GM12878 (cell line): Measurements from ENCODE around the gene FBXO4. TPM values are rescaled to one million over a fixed set of nuclear protein-coding genes. Genes with fewer than 3 reads are reported as not detected.

ENCODE experiments used
- ASH2L ChIP-seq: fragments of 300-600, 200-600 bp; sonication (generic); IDR thresholded peaks from 2 replicates; pipeline ENCODE4 v1.6.1; 2017; ENCODE audit warnings: low read depth, mild to moderate bottlenecking, borderline replicate concordance
- BHLHE40 ChIP-seq, 2 experiments: fragments of 450-650 bp in 1 of 2; IDR thresholded peaks; 2 replicates each; pipeline ENCODE4 v1.6.1; 2011 to 2017; ENCODE audit warnings: low read depth in 2 of 2, borderline replicate concordance in 1 of 2, improper control_type of control experiment in 1 of 2, low read length in 1 of 2, mild to moderate bottlenecking in 1 of 2
- BRCA1 ChIP-seq: IDR thresholded peaks from 2 replicates; pipeline ENCODE4 v1.6.1; 2011; ENCODE audit warnings: low read depth, low read length, improper control_type of control experiment
- CREM ChIP-seq: IDR thresholded peaks from 2 replicates; pipeline ENCODE4 v1.6.1; 2014; ENCODE audit warnings: antibody characterized with exemption, low read depth
- DPF2 ChIP-seq: fragments of 450-650 bp; IDR thresholded peaks from 2 replicates; pipeline ENCODE4 v1.6.1; 2017; ENCODE audit warnings: mild to moderate bottlenecking
- ESRRA ChIP-seq: IDR thresholded peaks from 2 replicates; pipeline ENCODE4 v1.6.1; 2012; ENCODE audit warnings: mild to moderate bottlenecking, low read length, improper control_type of control experiment
- FOXK2 ChIP-seq: fragments of 450-650 bp; IDR thresholded peaks from 2 replicates; pipeline ENCODE4 v1.6.1; 2017; ENCODE audit warnings: mild to moderate bottlenecking, moderate library complexity
- LARP7 ChIP-seq: fragments of 450-650 bp; IDR thresholded peaks from 2 replicates; pipeline ENCODE4 v1.6.1; 2017; ENCODE audit warnings: mild to moderate bottlenecking
- MTA3 ChIP-seq: IDR thresholded peaks from 2 replicates; pipeline ENCODE4 v1.6.1; 2012; ENCODE audit warnings: low read length, inconsistent platforms, borderline replicate concordance
- NRF1 ChIP-seq: conservative IDR thresholded peaks from 2 replicates; pipeline ENCODE4 v1.6.1; 2011; ENCODE audit warnings: mild to moderate bottlenecking, low read depth, low read length, improper control_type of control experiment
- POLR2A ChIP-seq: IDR thresholded peaks from 2 replicates; pipeline ENCODE4 v1.6.1; 2011; ENCODE audit warnings: low read depth, mild to moderate bottlenecking, low read length
- SIN3A ChIP-seq: IDR thresholded peaks from 2 replicates; pipeline ENCODE4 v1.6.1; 2012; ENCODE audit warnings: low read depth, low read length, improper control_type of control experiment
- SMAD5 ChIP-seq: IDR thresholded peaks from 2 replicates; pipeline ENCODE4 v1.6.1; 2016; ENCODE audit warnings: antibody characterized with exemption, low read depth
- SMARCA5 ChIP-seq: fragments of 450-650 bp; IDR thresholded peaks from 2 replicates; pipeline ENCODE4 v1.6.1; 2017; ENCODE audit warnings: mild to moderate bottlenecking
- TAF1 ChIP-seq: IDR thresholded peaks from 2 replicates; pipeline ENCODE4 v1.6.1; 2011; ENCODE audit warnings: mild to moderate bottlenecking, low read depth, low read length, borderline replicate concordance
- polyA plus RNA-seq, 11 experiments: library from polyadenylated mRNA; depleted of rRNA in 4 of 11; unstranded in 6 of 11; stranded (reverse) in 5 of 11; fragments of >200 nt; fragmentation: Nextera tagmentation in 4 of 11; fragmentation: Illumina TruSeq in 1 of 11; extraction: Ambion mirVana in 4 of 11; extraction: Trizol in 1 of 11; gene quantifications; 1 replicate in 1 of 11; 2 replicates in 10 of 11; pipeline versions ENCODE4 v1.2.1 to v1.2.3, GENCODE V29; 2011 to 2016; ENCODE audit warnings: inconsistent platforms in 2 of 11, missing spikeins in 2 of 11, low read depth in 1 of 11
- total RNA-seq, 4 experiments: library from RNA; depleted of rRNA in 3 of 4; stranded (reverse); fragments of >200 nt in 3 of 4; fragmentation: Illumina TruSeq in 1 of 4; extraction: Trizol in 1 of 4; gene quantifications; 2 replicates each; pipeline versions ENCODE4 v1.2.1 to v1.2.3, GENCODE V29; 2013 to 2021
- TF ChIP-seq, protein P1 (sequence below): IDR thresholded peaks from 2 replicates; pipeline ENCODE4 v1.6.1; 2011; ENCODE audit warnings: mild to moderate bottlenecking, low read depth, low read length, moderate library complexity; ENCODE audit not compliant: insufficient replicate concordance
- TF ChIP-seq, protein P2 (sequence below): fragments of 450-650 bp; IDR thresholded peaks from 2 replicates; pipeline ENCODE4 v1.6.1; 2018; ENCODE audit warnings: mild to moderate bottlenecking, low read depth, moderate library complexity; ENCODE audit not compliant: partially characterized antibody
- TF ChIP-seq, protein P3 (sequence below): IDR thresholded peaks from 2 replicates; pipeline ENCODE4 v1.6.1; 2011; ENCODE audit warnings: borderline replicate concordance, low read depth, mild to moderate bottlenecking, moderate library complexity, low read length; ENCODE audit not compliant: insufficient read depth, poor library complexity, severe bottlenecking
- TF ChIP-seq, protein P4 (sequence below): IDR thresholded peaks from 2 replicates; pipeline ENCODE4 v1.6.1; 2012; ENCODE audit warnings: low read depth, low read length, improper control_type of control experiment
- TF ChIP-seq, protein P5 (sequence below): fragments of 450-650 bp; IDR thresholded peaks from 2 replicates; pipeline ENCODE4 v1.6.1; 2016; ENCODE audit warnings: mild to moderate bottlenecking, moderate library complexity, borderline replicate concordance

Gene FBXO4
- total and polyA plus RNA-seq, 10 of the 15 experiments (the other 5 are each of a cell fraction or from before 2014, with no cell fraction given): 7.2 to 30.5 (median 19.6) TPM

DNA sequence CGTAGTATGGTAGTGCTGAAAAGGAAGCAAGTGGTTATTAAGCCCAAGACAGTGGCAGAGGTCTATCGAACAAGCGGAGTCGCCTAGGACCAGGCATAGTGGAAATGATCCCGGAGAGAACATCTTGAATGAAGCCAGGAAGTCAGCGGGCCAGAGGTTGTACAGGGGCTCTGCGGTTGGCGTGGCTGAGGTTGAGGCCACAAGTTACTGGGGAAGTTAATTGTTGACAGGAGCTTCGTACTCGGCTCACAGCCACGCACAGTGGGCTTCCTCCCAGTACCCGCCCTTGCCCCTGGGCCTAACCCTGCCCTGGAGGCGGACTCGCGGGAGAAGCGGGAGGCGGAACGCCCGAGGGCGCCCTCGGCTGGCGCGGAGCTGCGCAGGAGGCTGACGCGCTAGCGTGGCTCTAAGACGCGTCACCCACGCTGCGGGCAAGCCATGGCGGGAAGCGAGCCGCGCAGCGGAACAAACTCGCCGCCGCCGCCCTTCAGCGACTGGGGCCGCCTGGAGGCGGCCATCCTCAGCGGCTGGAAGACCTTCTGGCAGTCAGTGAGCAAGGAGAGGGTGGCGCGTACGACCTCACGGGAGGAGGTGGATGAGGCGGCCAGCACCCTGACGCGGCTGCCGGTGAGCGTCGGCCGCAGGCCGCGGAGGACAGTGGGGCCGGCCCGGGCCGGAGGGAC is at the start of gene FBXO4 (continued):
- TF ChIP-seq, protein P1, sequence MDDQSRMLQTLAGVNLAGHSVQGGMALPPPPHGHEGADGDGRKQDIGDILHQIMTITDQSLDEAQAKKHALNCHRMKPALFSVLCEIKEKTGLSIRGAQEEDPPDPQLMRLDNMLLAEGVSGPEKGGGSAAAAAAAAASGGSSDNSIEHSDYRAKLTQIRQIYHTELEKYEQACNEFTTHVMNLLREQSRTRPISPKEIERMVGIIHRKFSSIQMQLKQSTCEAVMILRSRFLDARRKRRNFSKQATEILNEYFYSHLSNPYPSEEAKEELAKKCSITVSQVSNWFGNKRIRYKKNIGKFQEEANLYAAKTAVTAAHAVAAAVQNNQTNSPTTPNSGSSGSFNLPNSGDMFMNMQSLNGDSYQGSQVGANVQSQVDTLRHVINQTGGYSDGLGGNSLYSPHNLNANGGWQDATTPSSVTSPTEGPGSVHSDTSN: no peak
- no peak; the same call in none of the 2 replicates for TF ChIP-seq SMAD5
- peak; percentile 69; the same call in 1 of the 2 replicates for TF ChIP-seq ASH2L
- no peak for TF ChIP-seq SIN3A
- TF ChIP-seq BHLHE40 (IDR thresholded peaks at IDR 0.05; ENCODE audit: borderline replicate concordance in 1 of 2, low read depth in 2 of 2, low read length in 1 of 2): peak; percentile 44 to 77; a peak in 3 of 4 replicates
- peak; percentile 96 for TF ChIP-seq POLR2A
- no peak for TF ChIP-seq BRCA1
- TF ChIP-seq FOXK2: no peak
- peak; percentile 82 for TF ChIP-seq TAF1
- TF ChIP-seq CREM: peak; percentile 90
- TF ChIP-seq DPF2: peak; percentile 70
- TF ChIP-seq, protein P2, sequence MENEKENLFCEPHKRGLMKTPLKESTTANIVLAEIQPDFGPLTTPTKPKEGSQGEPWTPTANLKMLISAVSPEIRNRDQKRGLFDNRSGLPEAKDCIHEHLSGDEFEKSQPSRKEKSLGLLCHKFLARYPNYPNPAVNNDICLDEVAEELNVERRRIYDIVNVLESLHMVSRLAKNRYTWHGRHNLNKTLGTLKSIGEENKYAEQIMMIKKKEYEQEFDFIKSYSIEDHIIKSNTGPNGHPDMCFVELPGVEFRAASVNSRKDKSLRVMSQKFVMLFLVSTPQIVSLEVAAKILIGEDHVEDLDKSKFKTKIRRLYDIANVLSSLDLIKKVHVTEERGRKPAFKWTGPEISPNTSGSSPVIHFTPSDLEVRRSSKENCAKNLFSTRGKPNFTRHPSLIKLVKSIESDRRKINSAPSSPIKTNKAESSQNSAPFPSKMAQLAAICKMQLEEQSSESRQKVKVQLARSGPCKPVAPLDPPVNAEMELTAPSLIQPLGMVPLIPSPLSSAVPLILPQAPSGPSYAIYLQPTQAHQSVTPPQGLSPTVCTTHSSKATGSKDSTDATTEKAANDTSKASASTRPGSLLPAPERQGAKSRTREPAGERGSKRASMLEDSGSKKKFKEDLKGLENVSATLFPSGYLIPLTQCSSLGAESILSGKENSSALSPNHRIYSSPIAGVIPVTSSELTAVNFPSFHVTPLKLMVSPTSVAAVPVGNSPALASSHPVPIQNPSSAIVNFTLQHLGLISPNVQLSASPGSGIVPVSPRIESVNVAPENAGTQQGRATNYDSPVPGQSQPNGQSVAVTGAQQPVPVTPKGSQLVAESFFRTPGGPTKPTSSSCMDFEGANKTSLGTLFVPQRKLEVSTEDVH: peak; percentile 40
- TF ChIP-seq SMARCA5: peak; percentile 95; the same call in 1 of the 2 replicates
- TF ChIP-seq, protein P3, sequence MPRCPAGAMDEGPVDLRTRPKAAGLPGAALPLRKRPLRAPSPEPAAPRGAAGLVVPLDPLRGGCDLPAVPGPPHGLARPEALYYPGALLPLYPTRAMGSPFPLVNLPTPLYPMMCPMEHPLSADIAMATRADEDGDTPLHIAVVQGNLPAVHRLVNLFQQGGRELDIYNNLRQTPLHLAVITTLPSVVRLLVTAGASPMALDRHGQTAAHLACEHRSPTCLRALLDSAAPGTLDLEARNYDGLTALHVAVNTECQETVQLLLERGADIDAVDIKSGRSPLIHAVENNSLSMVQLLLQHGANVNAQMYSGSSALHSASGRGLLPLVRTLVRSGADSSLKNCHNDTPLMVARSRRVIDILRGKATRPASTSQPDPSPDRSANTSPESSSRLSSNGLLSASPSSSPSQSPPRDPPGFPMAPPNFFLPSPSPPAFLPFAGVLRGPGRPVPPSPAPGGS: peak; percentile 37
- TF ChIP-seq, protein P4, sequence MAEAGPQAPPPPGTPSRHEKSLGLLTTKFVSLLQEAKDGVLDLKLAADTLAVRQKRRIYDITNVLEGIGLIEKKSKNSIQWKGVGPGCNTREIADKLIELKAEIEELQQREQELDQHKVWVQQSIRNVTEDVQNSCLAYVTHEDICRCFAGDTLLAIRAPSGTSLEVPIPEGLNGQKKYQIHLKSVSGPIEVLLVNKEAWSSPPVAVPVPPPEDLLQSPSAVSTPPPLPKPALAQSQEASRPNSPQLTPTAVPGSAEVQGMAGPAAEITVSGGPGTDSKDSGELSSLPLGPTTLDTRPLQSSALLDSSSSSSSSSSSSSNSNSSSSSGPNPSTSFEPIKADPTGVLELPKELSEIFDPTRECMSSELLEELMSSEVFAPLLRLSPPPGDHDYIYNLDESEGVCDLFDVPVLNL: peak; percentile 85
- peak; percentile 57 for TF ChIP-seq NRF1
- peak; percentile 53; the same call in 1 of the 2 replicates for TF ChIP-seq MTA3
- TF ChIP-seq, protein P5, sequence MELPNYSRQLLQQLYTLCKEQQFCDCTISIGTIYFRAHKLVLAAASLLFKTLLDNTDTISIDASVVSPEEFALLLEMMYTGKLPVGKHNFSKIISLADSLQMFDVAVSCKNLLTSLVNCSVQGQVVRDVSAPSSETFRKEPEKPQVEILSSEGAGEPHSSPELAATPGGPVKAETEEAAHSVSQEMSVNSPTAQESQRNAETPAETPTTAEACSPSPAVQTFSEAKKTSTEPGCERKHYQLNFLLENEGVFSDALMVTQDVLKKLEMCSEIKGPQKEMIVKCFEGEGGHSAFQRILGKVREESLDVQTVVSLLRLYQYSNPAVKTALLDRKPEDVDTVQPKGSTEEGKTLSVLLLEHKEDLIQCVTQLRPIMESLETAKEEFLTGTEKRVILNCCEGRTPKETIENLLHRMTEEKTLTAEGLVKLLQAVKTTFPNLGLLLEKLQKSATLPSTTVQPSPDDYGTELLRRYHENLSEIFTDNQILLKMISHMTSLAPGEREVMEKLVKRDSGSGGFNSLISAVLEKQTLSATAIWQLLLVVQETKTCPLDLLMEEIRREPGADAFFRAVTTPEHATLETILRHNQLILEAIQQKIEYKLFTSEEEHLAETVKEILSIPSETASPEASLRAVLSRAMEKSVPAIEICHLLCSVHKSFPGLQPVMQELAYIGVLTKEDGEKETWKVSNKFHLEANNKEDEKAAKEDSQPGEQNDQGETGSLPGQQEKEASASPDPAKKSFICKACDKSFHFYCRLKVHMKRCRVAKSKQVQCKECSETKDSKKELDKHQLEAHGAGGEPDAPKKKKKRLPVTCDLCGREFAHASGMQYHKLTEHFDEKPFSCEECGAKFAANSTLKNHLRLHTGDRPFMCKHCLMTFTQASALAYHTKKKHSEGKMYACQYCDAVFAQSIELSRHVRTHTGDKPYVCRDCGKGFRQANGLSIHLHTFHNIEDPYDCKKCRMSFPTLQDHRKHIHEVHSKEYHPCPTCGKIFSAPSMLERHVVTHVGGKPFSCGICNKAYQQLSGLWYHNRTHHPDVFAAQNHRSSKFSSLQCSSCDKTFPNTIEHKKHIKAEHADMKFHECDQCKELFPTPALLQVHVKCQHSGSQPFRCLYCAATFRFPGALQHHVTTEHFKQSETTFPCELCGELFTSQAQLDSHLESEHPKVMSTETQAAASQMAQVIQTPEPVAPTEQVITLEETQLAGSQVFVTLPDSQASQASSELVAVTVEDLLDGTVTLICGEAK: no peak
- TF ChIP-seq ESRRA: no peak
- peak; percentile 74 for TF ChIP-seq LARP7
